OCI-LY7 (cell line): ENCODE data around the gene SIGLEC1. TPM values are rescaled to one million over a fixed set of nuclear protein-coding genes. Genes with fewer than 3 reads are reported as not detected.

Experiments used
- Bru-seq: library from RNA; stranded (reverse); fragments of 400-500 nt; gene quantifications from one replicate; lab custom pipeline; 2021; lab: Mats Ljungman, UMichigan
- BruChase-seq, 2 experiments: library from RNA; stranded (reverse); fragments of 400-500 nt; gene quantifications; one replicate each; lab custom pipeline; 2021; lab: Mats Ljungman, UMichigan
- BruUV-seq: library from RNA; stranded (reverse); fragments of 400-500 nt; replicated peaks from 2 replicates; lab custom pipeline; 2021; lab: Mats Ljungman, UMichigan
- CTCF ChIA-PET: fragments of 300-600 bp; sonication (Branson Sonifier 250); formaldehyde crosslinking; loops from one replicate; lab custom pipeline; 2022; ENCODE audit warnings: antibody characterized with exemption; ENCODE audit not compliant: unreplicated experiment; lab: Charles Lee
- POLR2A ChIA-PET: fragments of 300-600 bp; sonication (Branson Sonifier 250); formaldehyde crosslinking; loops from one replicate; lab custom pipeline; 2022; ENCODE audit warnings: antibody characterized with exemption; lab: Charles Lee
- DNase-seq: peaks from one replicate; pipeline ENCODE4 v3.0.0-alpha.2; 2015; ENCODE audit warnings: low spot score
- H2AFZ ChIP-seq: fragments of 200-600 bp; sonication (generic), shearing (Covaris generic); 2 replicates; pipeline ENCODE4 v1.6.1; 2014; ENCODE audit warnings: mild to moderate bottlenecking, antibody characterized with exemption, low read length, moderate library complexity
- H3K27ac ChIP-seq: fragments of 200-600 bp; sonication (generic); 2 replicates; pipeline ENCODE4 v1.5.1; 2014; ENCODE audit warnings: mixed run types, low read depth, mild to moderate bottlenecking, moderate library complexity, low read length, inconsistent platforms; ENCODE audit not compliant: poor library complexity, severe bottlenecking
- H3K36me3 ChIP-seq: fragments of 200-600 bp; sonication (generic); 2 replicates; pipeline ENCODE4 v1.6.1; 2014; ENCODE audit warnings: mild to moderate bottlenecking, antibody characterized with exemption, low read length, moderate library complexity, mixed read lengths; ENCODE audit not compliant: insufficient read depth
- H3K4me1 ChIP-seq: fragments of 200-600 bp; sonication (generic); 2 replicates; pipeline ENCODE4 v1.5.1; 2014; ENCODE audit warnings: mild to moderate bottlenecking, low read length; ENCODE audit not compliant: insufficient read depth, poor library complexity, severe bottlenecking
- H3K4me2 ChIP-seq: fragments of 200-600 bp; sonication (generic); 2 replicates; pipeline ENCODE4 v1.6.1; 2014; ENCODE audit warnings: mild to moderate bottlenecking, low read length
- H3K4me3 ChIP-seq: fragments of 200-600 bp; sonication (generic); 2 replicates; pipeline ENCODE4 v1.5.1; 2014; ENCODE audit warnings: mild to moderate bottlenecking, low read depth, low read length; ENCODE audit not compliant: poor library complexity, severe bottlenecking
- H3K79me2 ChIP-seq: fragments of 200-600 bp; sonication (generic); 2 replicates; pipeline ENCODE4 v1.6.1; 2016; ENCODE audit warnings: low read depth, mild to moderate bottlenecking, low read length, moderate library complexity, mixed read lengths; ENCODE audit not compliant: insufficient read depth
- H3K9me2 ChIP-seq: fragments of 200-600 bp; sonication (generic); 2 replicates; pipeline ENCODE4 v1.6.1; 2016; ENCODE audit warnings: mild to moderate bottlenecking, low read length, mixed read lengths; ENCODE audit not compliant: insufficient read depth
- H3K9me3 ChIP-seq: fragments of 200-600 bp; sonication (generic); 2 replicates; pipeline ENCODE4 v1.6.1; 2014; ENCODE audit warnings: mild to moderate bottlenecking, mixed run types, low read length, mixed read lengths
- H4K20me1 ChIP-seq: fragments of 200-600 bp; sonication (generic); 2 replicates; pipeline ENCODE4 v1.6.1; 2014; ENCODE audit warnings: mild to moderate bottlenecking, antibody characterized with exemption, low read length, moderate library complexity, mixed read lengths; ENCODE audit not compliant: insufficient read depth
- EZH2phosphoT487 ChIP-seq: fragments of 200-600 bp; sonication (generic); IDR thresholded peaks from 2 replicates; pipeline ENCODE4 v1.6.1; 2018; ENCODE audit warnings: low read depth, borderline replicate concordance, mild to moderate bottlenecking, mixed run types, antibody characterized with exemption, low read length, moderate library complexity, mixed read lengths
- intact Hi-C: fragments of 100-400 bp; cut with micrococcal nuclease; formaldehyde crosslinking; loops from one replicate; pipeline ENCODE4 v1.10.0; 2022; ENCODE audit not compliant: unreplicated experiment
- long read RNA-seq: library from polyadenylated mRNA; stranded (forward); transcript quantifications from one replicate; pipeline ENCODE4 v2.0.0, GENCODE V29; 2022
- total RNA-seq, 2 experiments: library from RNA; depleted of rRNA in 1 of 2; stranded (reverse); fragments of >200 nt in 1 of 2; shearing (Covaris generic) in 1 of 2; gene quantifications; 2 replicates each; pipeline ENCODE4 v1.2.3, GENCODE V29; 2014 to 2022
- TF ChIP-seq, protein P1 (sequence below): fragments of 200-600 bp; sonication (generic); conservative IDR thresholded peaks from 2 replicates; pipeline ENCODE4 v1.5.1; 2014; ENCODE audit warnings: mild to moderate bottlenecking, antibody characterized with exemption, low read length, moderate library complexity, mixed read lengths

Gene SIGLEC1
- total RNA-seq (2014; rRNA removed; shearing (Covaris generic)): not detected in 2 replicates
- total RNA-seq (2022): 0.11 TPM in 1 of 2 replicates, not detected in the other
- Bru-seq, nascent RNA: percentile 6 among the genes with signal in this experiment
- percentile 12 among the genes with signal in this experiment for BruChase-seq, experiment 1, labeled RNA remaining after a 6-hour chase
- not detected for BruChase-seq, experiment 2, labeled RNA remaining after a 2-hour chase
- long read RNA-seq: 0 reads

DNA sequence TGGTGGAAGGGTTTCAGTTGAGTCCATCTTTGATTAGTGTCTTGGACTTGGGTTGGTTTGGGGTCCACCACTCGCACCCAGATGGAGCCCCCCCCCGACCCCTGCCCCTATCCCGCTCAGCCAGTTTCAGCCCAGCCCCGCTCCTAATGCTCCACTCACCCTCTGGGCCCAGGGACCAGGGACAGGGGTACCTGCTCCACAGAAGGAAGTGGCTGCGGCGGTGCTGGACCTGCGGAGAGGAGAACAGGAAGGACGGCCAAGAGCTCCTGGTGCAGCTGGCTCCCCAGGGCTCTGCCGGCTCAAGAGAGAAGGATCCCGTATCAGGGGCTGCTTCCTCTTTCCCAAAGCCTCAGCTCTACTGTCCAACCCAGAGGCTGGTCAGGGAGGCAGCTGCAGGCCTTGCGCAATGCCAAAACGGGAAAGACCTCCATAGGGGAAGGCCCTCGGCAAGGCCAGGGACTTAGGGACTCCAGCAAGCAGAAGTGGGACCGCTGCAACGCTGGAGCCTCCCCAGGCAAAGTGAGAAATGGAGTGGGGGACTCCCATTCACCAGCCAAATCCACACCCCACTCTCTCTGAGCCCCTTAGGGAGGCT lies at the start of gene SIGLEC1:
TSS of gene SIGLEC1 (minus strand) at position 322 of the 595 bp plus-strand sequence. CDS start 5,472 bp downstream, outside the sequence.
- H3K4me2 ChIP-seq: no peak within 1 kb of the TSS
- H3K9me2 ChIP-seq: no peaks in the 10 kb centered on the region
- H2AFZ ChIP-seq: 0 out of 2 replicates have a peak within 1 kb of the TSS, but pooled peaks have one; percentile 18
- intact Hi-C loops: loop anchor here (10.0 kb wide), 1 partner anchor 58 kb away; no protein-coding TSS in a partner anchor
- ChIA-PET CTCF (no interaction called here), POLR2A (no interaction called here)
- no peak for TF ChIP-seq EZH2phosphoT487
- TF ChIP-seq, protein P1, sequence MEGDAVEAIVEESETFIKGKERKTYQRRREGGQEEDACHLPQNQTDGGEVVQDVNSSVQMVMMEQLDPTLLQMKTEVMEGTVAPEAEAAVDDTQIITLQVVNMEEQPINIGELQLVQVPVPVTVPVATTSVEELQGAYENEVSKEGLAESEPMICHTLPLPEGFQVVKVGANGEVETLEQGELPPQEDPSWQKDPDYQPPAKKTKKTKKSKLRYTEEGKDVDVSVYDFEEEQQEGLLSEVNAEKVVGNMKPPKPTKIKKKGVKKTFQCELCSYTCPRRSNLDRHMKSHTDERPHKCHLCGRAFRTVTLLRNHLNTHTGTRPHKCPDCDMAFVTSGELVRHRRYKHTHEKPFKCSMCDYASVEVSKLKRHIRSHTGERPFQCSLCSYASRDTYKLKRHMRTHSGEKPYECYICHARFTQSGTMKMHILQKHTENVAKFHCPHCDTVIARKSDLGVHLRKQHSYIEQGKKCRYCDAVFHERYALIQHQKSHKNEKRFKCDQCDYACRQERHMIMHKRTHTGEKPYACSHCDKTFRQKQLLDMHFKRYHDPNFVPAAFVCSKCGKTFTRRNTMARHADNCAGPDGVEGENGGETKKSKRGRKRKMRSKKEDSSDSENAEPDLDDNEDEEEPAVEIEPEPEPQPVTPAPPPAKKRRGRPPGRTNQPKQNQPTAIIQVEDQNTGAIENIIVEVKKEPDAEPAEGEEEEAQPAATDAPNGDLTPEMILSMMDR: no peak
- no peaks in the 10 kb centered on the region for H3K4me1 ChIP-seq
- DNase-seq: no peak
- no peaks in the 10 kb centered on the region for H3K36me3 ChIP-seq
- no TSS peak for BruUV-seq
- H3K4me3 ChIP-seq: no peak within 1 kb of the TSS
- H3K79me2 ChIP-seq: no peaks in the 10 kb centered on the region
- no peaks in the 10 kb centered on the region for H3K9me3 ChIP-seq
- H4K20me1 ChIP-seq: no peaks in the 10 kb centered on the region
- H3K27ac ChIP-seq: no peak within 1 kb of the TSS

DNA sequence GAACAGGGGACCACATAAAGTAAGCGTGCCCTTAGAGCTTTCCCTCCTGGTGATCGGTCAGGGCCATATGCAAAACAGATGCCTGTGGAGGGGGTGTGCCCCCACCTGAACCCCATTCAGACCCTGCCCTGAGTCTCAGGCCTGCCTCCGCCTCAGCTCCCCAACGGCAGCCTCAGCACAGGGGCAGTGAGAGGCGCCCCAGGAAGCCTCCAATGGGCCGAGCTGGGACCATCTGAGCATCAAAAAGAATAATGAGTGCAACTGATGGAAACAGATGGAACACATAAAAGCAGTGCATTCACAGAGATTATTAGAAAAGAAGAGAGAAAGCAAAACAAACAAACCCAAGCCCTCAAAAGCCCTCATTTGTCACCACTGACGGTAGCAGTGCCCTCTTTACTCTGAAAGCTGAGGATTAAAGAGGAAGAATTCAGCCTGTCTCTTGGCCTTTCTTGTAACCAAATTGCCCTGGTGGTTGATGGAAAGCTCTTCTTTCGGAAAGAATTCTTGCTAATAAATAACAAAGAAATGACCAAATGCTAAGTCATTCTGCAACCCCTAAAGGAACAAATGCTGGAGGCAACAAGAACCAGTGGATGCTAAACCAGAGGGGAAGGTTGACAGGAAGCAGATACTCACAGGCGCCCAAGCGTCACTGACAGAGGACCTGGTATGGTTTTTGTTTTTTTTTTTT lies 48.4 kb upstream of the SIGLEC1 start:
- TF ChIP-seq, protein P1: no peak
- Histone ChIP-seq H3K79me2 (no peaks in the 10 kb centered on the region), H3K4me2 (0 out of 2 replicates have a peak overlapping the region, but pooled peaks have one; percentile 30), H3K9me3 (no peaks in the 10 kb centered on the region), H3K4me3 (no peak overlapping the region), H3K27ac (peak overlapping the region; percentile 12), H2AFZ (no peak overlapping the region), H3K4me1 (peaks cover 21% of the 10 kb centered on the region), H3K36me3 (peaks cover 40% of the 10 kb centered on the region), H3K9me2 (no peaks in the 10 kb centered on the region), H4K20me1 (no peaks in the 10 kb centered on the region)
- no TSS peak for BruUV-seq
- peak; percentile 46 for DNase-seq
- intact Hi-C loops: no loop called here
- ChIA-PET POLR2A (interaction anchor here (1.2 kb wide), 1 partner anchor 16 kb away, joined by 3 read pairs; no protein-coding TSS in a partner anchor), CTCF (no interaction called here)
